Adipocyte (in vitro differentiated cells): ENCODE measurements around the gene AUTS2.

Experiments used
- DNase-seq: peaks from one replicate; pipeline ENCODE4 v3.0.0-alpha.2; 2015; ENCODE audit warnings: low read depth
- H3K27me3 ChIP-seq: replicated peaks from 2 replicates; pipeline ENCODE4 v1.7.0; 2013; ENCODE audit warnings: mild to moderate bottlenecking, low read length, moderate library complexity; ENCODE audit not compliant: control insufficient read depth, insufficient read depth
- H3K36me3 ChIP-seq: 2 replicates; pipeline ENCODE4 v1.7.0; 2013; ENCODE audit warnings: low read length, mild to moderate bottlenecking, moderate library complexity; ENCODE audit not compliant: control insufficient read depth, insufficient read depth, severe bottlenecking
- H3K4me1 ChIP-seq: 2 replicates; pipeline ENCODE4 v1.7.0; 2013; ENCODE audit warnings: mild to moderate bottlenecking, low read length, moderate library complexity; ENCODE audit not compliant: control insufficient read depth, insufficient read depth
- H3K4me3 ChIP-seq: 2 replicates; pipeline ENCODE4 v1.7.0; 2013; ENCODE audit warnings: mild to moderate bottlenecking, low read length, moderate library complexity
- H3K9ac ChIP-seq: 2 replicates; pipeline ENCODE4 v1.7.0; 2013; ENCODE audit warnings: mild to moderate bottlenecking, low read length, moderate library complexity
- H3K9me3 ChIP-seq: 2 replicates; pipeline ENCODE4 v1.7.0; 2013; ENCODE audit warnings: mild to moderate bottlenecking, low read length, moderate library complexity; ENCODE audit not compliant: control insufficient read depth

Gene AUTS2

GRCh38 chr7:70744492-70744891 is 1146.2 kb downstream of the AUTS2 start:
- Histone ChIP-seq H3K36me3 (no peaks in the 10 kb centered on the region), H3K4me3 (no peak overlapping the region), H3K4me1 (peaks cover 5% of the 10 kb centered on the region), H3K27me3 (no peaks in the 10 kb centered on the region), H3K9me3 (no peaks in the 10 kb centered on the region), H3K9ac (no peak overlapping the region)
- DNase-seq, result no peak

GRCh38 chr7:70749831-70750230 is 1151.6 kb downstream of the AUTS2 start:
- DNase-seq, result no peak
- Histone ChIP-seq H3K36me3 (no peaks in the 10 kb centered on the region), H3K9ac (no peak overlapping the region), H3K4me1 (no peaks in the 10 kb centered on the region), H3K27me3 (no peaks in the 10 kb centered on the region), H3K4me3 (no peak overlapping the region), H3K9me3 (no peaks in the 10 kb centered on the region)

GRCh38 chr7:70751895-70752294 is 1153.6 kb downstream of the AUTS2 start:
- no peak for DNase-seq
- no peaks in the 10 kb centered on the region for H3K4me1 ChIP-seq
- H3K27me3 ChIP-seq, result no peaks in the 10 kb centered on the region

GRCh38 chr7:70752794-70753241 is 1154.5 kb downstream of the AUTS2 start:
- Histone ChIP-seq H3K4me1 (no peaks in the 10 kb centered on the region), H3K27me3 (no peaks in the 10 kb centered on the region), H3K9ac (no peak overlapping the region), H3K4me3 (no peak overlapping the region), H3K36me3 (no peaks in the 10 kb centered on the region), H3K9me3 (no peaks in the 10 kb centered on the region)
- peak; percentile 5 for DNase-seq

More at GRCh38 chr7:70751895-70752294, 1153.6 kb downstream of the AUTS2 start:
- H3K9me3 ChIP-seq, result no peaks in the 10 kb centered on the region
- no peak overlapping the region for H3K9ac ChIP-seq
- no peak overlapping the region for H3K4me3 ChIP-seq
- no peaks in the 10 kb centered on the region for H3K36me3 ChIP-seq

GRCh38 chr7:70756789-70757188 is 1158.5 kb downstream of the AUTS2 start:
- H3K36me3 ChIP-seq, result no peaks in the 10 kb centered on the region
- no peak for DNase-seq
- H3K27me3 ChIP-seq, result no peaks in the 10 kb centered on the region
- H3K4me3 ChIP-seq, result no peak overlapping the region
- peaks cover 11% of the 10 kb centered on the region for H3K4me1 ChIP-seq
- H3K9me3 ChIP-seq, result no peaks in the 10 kb centered on the region
- no peak overlapping the region for H3K9ac ChIP-seq

GRCh38 chr7:70758646-70759045 is 1160.4 kb downstream of the AUTS2 start:
- Histone ChIP-seq H3K36me3 (no peaks in the 10 kb centered on the region), H3K9ac (no peak overlapping the region), H3K27me3 (no peaks in the 10 kb centered on the region), H3K9me3 (no peaks in the 10 kb centered on the region), H3K4me1 (peaks cover 11% of the 10 kb centered on the region), H3K4me3 (no peak overlapping the region)
- peak; percentile 4 for DNase-seq

GRCh38 chr7:70759674-70760073 is 1161.4 kb downstream of the AUTS2 start:
- no peak for DNase-seq
- peaks cover 11% of the 10 kb centered on the region for H3K4me1 ChIP-seq
- no peak overlapping the region for H3K9ac ChIP-seq
- no peaks in the 10 kb centered on the region for H3K36me3 ChIP-seq
- no peaks in the 10 kb centered on the region for H3K9me3 ChIP-seq
- H3K27me3 ChIP-seq, result no peaks in the 10 kb centered on the region
- H3K4me3 ChIP-seq, result no peak overlapping the region

GRCh38 chr7:70761711-70762328 is 1163.5 kb downstream of the AUTS2 start:
- no peak for DNase-seq
- H3K9ac ChIP-seq, result no peak overlapping the region
- H3K9me3 ChIP-seq, result no peaks in the 10 kb centered on the region
- peaks cover 10% of the 10 kb centered on the region for H3K36me3 ChIP-seq
- H3K4me1 ChIP-seq, result peaks cover 11% of the 10 kb centered on the region
- no peak overlapping the region for H3K4me3 ChIP-seq
- no peaks in the 10 kb centered on the region for H3K27me3 ChIP-seq

GRCh38 chr7:70762696-70763095 is 1164.4 kb downstream of the AUTS2 start:
- Histone ChIP-seq H3K36me3 (peaks cover 15% of the 10 kb centered on the region), H3K4me1 (peaks cover 11% of the 10 kb centered on the region), H3K9ac (no peak overlapping the region), H3K27me3 (no peaks in the 10 kb centered on the region), H3K9me3 (no peaks in the 10 kb centered on the region), H3K4me3 (no peak overlapping the region)
- no peak for DNase-seq

GRCh38 chr7:70763961-70764691 is 1165.9 kb downstream of the AUTS2 start:
- peaks cover 18% of the 10 kb centered on the region for H3K36me3 ChIP-seq
- DNase-seq, result no peak

GRCh38 chr7:70764701-70765208 is 1166.5 kb downstream of the AUTS2 start:
- DNase-seq, result no peak
- no peak overlapping the region for H3K9ac ChIP-seq
- H3K36me3 ChIP-seq, result peaks cover 18% of the 10 kb centered on the region
- H3K9me3 ChIP-seq, result no peaks in the 10 kb centered on the region
- no peaks in the 10 kb centered on the region for H3K27me3 ChIP-seq
- no peaks in the 10 kb centered on the region for H3K4me1 ChIP-seq
- H3K4me3 ChIP-seq, result no peak overlapping the region

More at GRCh38 chr7:70763961-70764691, 1165.9 kb downstream of the AUTS2 start:
- Histone ChIP-seq H3K4me1 (peaks cover 1% of the 10 kb centered on the region), H3K9ac (no peak overlapping the region), H3K9me3 (no peaks in the 10 kb centered on the region), H3K4me3 (no peak overlapping the region), H3K27me3 (no peaks in the 10 kb centered on the region)
